Germinal center (tissue), 1 donor: ENCODE results near the gene PCDHB1.

Experiments used
- DNase-seq: peaks from one replicate; pipeline ENCODE4 v3.0.0; 2012; ENCODE audit warnings: mixed read lengths, low spot score

Gene PCDHB1, protein sequence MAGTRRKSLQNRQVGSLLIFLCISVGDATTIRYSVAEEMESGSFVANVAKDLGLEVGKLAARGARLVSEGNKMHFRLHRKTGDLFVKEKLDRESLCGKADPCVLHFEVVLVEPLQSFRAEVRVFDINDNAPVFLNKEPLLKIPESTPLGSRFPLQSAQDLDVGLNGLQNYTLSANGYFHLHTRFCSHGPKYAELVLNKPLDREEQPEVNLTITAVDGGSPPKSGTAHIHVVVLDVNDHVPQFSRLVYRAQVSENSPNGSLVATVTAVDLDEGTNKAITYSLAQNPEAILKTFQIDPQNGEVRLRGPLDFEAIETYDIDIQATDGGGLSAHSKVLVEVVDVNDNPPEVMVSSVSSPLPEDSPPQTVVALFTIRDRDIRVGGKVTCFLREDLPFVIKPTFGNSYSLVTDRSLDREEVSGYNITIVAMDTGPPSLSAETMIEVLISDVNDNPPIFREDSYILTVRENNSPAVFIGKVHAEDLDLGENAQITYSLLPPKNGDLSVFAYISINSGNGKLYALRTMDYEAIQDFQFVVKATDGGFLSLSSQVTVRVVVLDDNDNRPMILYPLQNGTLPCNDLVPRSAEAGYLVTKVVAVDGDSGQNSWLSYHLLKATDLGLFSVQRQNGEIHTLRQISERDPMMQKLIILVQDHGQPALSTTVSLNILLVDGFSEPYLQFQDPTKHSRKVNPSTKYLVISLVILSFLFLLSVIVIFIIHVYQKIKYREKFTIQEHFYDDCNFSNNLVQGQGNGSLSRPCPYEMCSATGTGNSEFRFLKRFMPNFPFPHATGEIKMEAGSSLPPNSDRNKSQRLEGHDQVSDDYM

GRCh38 chr5:141050622-141051520, at the start of gene PCDHB1:
Gene PCDHB1 (plus strand): TSS chr5:141051374. CDS start chr5:141051471, 97 bp downstream.
- DNase-seq: no peak

DNA sequence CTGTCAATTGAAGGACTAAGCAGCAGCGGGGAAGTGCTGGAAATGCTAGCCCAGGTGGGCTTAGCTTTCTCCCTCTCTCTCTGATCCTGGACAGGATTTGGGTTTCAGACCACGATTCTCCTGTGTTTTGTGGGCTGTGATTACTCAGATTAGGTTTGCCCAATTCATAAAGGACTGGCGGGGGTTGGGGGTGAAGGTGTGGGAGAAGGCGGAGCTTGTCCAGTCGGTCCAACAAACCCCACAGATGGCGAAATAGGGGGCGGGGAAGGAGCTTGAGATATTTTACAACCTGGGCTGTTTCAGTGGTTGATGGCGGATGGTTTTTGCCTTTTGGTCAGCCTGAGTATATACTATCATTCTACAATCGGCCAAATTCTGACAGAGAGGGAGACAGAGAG, 49.7 kb upstream of the PCDHB1 start:
- DNase-seq: no peak

GRCh38 chr5:141001844-141002604, 49.1 kb upstream of the PCDHB1 start:
- DNase-seq: no peak

DNA sequence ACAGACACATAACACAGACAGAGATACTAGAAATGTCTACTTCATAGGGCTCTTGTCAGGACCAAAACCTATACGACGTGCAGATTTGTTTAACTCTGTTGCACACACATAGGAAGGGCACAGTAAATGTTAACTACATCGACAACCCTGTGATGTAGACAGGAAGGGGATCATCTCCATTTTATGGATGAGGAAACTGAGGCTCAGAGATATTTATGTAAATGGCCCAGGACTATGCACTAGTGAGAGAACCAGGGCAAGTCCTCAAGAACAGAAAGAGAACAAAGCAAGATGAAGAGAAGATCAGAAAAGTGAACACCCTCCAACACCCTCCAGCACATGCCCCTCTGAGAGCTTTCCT, 48.6 kb upstream of the PCDHB1 start:
- no peak for DNase-seq

DNA sequence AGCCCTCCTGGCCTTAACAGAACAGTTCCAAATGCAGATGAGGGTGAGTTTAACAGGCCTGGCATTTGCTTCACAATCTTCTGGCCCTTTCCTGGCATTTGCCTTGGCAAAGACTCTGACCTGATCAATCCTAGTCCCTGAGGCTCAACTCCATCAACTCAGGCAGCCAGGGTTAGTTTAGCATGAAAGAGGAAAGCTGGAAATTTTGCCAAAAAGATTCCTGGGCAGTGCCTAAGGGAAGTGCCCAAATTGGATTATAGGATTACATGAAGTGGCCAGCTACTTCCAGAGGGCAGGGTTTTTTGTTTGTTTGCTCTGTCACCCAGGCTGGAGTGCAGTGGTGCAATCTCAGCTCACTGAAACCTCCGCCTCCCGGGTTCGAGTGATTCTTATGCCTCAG, 48.1 kb upstream of the PCDHB1 start:
- DNase-seq: no peak

DNA sequence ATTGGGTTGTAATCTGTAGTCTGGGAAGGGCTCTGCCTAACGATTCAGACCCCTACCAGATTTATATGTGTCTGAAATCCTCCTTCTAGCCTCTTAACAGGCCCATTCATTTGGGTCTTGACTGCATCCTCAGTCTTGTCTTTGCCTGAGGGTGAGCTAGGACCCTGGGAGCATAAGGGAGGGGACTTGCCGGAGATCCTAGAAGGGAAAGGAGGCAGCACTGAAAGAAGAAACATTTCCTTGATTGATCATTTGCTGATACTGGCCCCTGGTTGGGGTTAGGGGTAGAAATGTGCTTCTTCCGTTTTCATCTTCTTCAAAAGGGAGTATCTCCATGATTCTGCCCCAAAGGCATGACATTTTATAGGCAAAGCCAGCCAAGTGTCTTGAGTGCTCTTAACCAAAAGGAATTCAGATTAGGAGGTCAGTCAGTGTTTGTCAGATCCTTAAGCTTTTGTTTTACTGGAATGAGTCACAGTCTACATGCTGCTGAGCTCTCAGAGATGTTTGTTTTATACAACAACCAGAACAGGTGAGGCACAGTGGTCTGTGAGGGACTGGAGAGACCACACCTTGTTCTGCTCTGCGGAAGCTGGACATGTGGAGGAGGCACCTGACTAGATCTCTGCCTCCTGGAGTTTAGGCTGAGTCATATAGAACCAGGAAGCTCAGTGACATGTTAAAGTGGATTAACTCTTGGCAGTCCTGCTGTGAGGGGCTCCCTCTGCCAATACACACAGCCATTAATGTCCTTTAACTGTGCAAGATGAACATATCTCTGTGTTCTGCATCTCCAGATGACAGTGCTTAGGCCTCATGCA, 47.2 kb upstream of the PCDHB1 start:
- no peak for DNase-seq

GRCh38 chr5:141007791-141008190, 43.4 kb upstream of the PCDHB1 start:
- DNase-seq: no peak

DNA sequence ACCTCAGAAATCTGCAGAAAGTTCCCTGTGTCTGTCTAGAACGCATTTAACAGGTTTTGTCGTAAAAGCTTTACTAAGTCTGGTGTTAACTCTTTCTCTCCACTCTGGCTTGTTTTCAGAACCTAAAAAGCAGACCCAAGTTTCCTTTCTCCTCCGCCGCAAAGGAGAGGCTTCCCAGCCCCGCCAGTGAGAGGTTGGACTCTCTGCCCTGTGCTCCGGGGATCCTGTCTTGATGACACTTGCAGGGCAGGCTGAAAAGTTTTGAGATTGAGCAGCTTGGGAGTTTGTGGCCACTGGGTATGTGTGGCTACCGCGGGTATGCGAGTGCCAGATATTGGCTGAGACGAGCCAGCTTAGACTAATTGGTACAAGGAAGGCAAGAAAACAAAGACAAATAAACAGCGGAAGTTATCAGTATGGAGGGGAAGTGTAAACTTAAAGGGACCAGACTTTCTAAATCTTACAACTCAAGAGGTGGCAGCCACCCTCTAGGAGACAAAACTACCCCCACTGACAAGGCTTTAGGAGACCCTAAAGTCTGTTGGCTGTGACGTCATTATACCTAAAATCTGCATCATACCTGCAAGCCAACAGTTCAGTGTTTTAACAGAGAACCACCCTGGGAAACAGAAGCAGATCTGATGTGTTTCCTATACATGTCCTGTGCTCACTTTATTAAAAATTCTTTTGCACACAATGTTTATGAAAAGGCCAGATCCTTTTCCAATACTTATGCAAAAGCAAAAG, 41.0 kb upstream of the PCDHB1 start:
- no peak for DNase-seq

DNA sequence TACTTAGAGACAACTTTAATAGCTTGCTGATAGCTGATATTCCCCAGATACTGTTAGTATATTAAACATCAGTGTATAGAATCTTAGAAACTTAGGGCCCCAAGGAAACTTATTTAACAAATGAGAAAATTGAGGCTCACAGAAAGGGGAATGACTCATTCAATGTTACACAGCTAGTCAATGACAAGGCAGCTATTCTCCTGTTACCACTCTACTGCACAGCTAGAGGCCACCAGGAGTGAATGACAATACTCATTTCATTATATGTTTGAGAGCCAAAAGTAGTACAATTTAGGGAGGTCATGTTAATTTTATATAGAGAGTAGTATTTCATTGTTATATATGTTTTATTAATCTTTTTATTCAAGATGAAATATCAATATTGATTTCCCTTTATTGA, 33.2 kb upstream of the PCDHB1 start:
- no peak for DNase-seq

GRCh38 chr5:141022384-141022783, 28.8 kb upstream of the PCDHB1 start:
- DNase-seq: no peak

DNA sequence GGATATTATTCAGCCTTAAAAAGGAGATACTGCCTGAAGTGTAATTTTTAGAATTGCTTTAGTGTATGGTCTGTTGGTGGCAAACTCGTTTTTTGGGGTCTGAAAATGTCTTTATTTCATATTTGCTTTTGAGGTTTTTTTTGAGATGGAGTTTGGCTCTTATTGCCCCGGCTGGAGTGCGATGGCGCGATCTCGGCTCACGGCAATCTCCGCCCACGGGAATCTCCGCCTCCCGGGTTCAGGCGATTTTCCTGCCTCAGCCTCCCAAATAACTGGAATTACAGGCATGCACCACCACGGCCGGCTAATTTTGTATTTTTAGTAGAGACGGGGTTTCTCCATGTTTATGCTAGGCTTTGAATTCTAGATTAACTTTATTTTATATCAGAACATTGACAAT, 20.2 kb upstream of the PCDHB1 start:
- no peak for DNase-seq

GRCh38 chr5:141032626-141033025, 18.5 kb upstream of the PCDHB1 start:
- no peak for DNase-seq

DNA sequence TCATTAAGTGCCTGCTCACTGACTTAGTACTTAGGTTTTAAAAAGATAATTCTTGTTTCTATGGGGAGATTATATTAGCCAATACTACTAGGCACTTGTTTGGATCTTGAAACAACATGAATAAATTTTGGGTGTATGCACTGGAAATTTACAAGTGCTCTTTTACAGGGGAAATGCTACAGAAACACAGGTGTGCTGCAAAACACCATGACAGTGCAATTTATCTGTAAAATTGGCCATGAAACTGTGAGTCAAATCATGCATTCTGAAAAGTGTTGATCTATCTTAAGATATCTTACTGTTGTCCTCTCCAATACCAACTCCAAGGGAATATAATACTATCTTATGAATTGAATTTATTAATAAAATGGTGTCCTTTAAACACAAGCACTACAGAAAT, 12.1 kb upstream of the PCDHB1 start:
- DNase-seq: no peak

- DNase-seq: no peak
Measured at GRCh38 chr5:141039517-141039916, 11.7 kb upstream of the PCDHB1 start.

DNA sequence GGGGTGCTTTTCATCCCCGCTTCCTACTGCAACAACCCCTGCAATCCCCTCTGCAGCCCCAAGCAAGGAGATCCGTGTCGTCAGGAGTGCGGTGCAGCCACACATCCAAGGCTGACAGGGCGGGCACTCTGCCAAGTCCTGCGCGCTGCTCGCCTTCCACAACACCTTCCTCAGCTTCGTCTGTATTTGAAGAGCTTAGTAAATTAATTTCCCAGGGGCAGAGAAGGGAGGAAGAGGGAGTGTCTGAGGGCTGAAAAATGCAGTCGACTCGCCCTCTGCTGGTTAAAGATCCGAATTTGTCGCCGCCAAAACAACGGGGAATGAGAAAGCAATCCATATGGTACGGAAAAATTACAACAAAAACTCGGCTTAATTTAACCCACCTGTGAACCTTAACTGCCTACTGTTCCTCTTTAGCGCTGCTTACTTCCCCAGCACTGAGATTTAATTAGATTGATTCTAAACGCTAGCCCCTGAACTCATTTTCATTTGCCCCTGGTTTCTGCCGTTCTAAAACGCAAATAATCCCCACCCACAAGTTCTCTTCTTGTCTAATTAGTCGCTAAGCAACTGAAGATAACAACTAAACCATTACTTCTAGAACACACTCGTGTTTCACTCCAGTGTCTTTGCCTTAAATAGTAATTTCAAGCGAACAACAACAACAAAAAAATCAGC, 10.9 kb upstream of the PCDHB1 start:
- no peak for DNase-seq

GRCh38 chr5:141040771-141041426, 10.3 kb upstream of the PCDHB1 start:
- peak; percentile 78 for DNase-seq

DNA sequence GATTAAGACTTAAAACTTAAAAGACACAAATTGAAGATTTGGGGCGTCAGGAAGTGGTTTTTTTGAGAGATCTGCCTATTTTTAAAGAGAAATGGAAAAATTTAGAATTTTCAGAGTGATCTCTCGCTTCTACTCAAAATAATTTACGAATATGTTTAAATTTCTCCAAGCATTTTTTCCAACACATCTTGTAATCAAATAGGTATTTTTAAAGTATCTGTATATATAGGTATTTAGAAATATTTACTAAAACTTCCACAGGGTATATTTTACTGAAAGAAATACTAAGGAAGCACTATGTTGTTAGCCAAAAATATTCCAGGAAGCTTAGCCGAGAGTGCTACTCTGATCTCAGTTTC, 9.8 kb upstream of the PCDHB1 start:
- no peak for DNase-seq

DNA sequence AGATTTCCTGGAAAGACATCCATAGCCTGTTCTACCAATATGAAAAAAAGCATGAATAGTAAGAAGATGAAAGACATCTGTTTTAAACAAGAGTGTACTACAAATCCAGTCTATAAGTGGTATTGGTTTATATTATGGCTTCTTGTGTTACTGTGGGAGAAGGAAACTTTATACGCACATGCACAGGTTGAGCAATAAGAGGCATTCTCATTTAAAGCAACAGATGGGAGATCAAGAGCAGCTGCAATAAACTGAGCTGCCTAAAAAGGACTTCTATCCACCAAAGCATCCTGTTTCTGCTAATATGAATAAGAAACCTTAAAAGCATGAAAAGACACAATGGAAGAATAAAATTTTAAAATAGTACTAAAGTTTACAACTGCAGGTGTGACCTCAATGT, 8.6 kb upstream of the PCDHB1 start:
- DNase-seq: no peak

GRCh38 chr5:141051521-141051866, 320 bp downstream of the PCDHB1 start:
- DNase-seq: no peak
